Skeletal muscle tissue (tissue), 4 donors: ENCODE results near the gene MRFAP1. TPM values are rescaled to one million over a fixed set of nuclear protein-coding genes. Genes with fewer than 3 reads are reported as not detected.

ENCODE experiments used
- H3K27ac ChIP-seq: one replicate; pipeline ENCODE4 v1.7.0; 2013; ENCODE audit warnings: mild to moderate bottlenecking, low read depth, low read length, inconsistent platforms
- H3K27me3 ChIP-seq, 3 donors: one replicate each; pipeline ENCODE4 v1.7.0; 2013; ENCODE audit warnings: low read length in 3 of 3; ENCODE audit not compliant: control insufficient read depth in 3 of 3, insufficient read depth in 3 of 3
- H3K36me3 ChIP-seq, 3 donors: one replicate each; pipeline ENCODE4 v1.7.0; 2013; ENCODE audit warnings: low read length in 3 of 3; ENCODE audit not compliant: control insufficient read depth in 3 of 3, insufficient read depth in 3 of 3
- H3K4me1 ChIP-seq, 3 donors: one replicate each; pipeline ENCODE4 v1.7.0; 2013; ENCODE audit warnings: low read length in 3 of 3, mild to moderate bottlenecking in 3 of 3; ENCODE audit not compliant: control insufficient read depth in 3 of 3, insufficient read depth in 3 of 3
- H3K4me3 ChIP-seq, 3 donors: one replicate each; pipeline ENCODE4 v1.7.0; 2013; ENCODE audit warnings: low read length in 3 of 3
- H3K9ac ChIP-seq, 3 donors: one replicate each; pipeline ENCODE4 v1.7.0; 2013; ENCODE audit warnings: low read length in 3 of 3, mild to moderate bottlenecking in 3 of 3, moderate library complexity in 2 of 3, low read depth in 1 of 3
- H3K9me3 ChIP-seq, 3 donors: one replicate each; pipeline ENCODE4 v1.7.0; 2013; ENCODE audit warnings: low read length in 3 of 3; ENCODE audit not compliant: control insufficient read depth in 3 of 3
- total RNA-seq: library from RNA; depleted of rRNA; stranded (reverse); fragments of >200 nt; gene quantifications from one replicate; pipeline ENCODE4 v1.2.3, GENCODE V29; 2014
- donor health status: Osteomylitis.

MRFAP1 gene
- total RNA-seq, 1 donor from 2014 or later: 83.0 TPM

GRCh38 chr4:6687947-6688878 is 47.7 kb downstream of the MRFAP1 start:
- no peaks in the 10 kb centered on the region for H3K9me3 ChIP-seq
- H3K9ac ChIP-seq: no peak overlapping the region
- no peaks in the 10 kb centered on the region for H3K36me3 ChIP-seq
- no peaks in the 10 kb centered on the region for H3K27me3 ChIP-seq
- no peak overlapping the region for H3K4me3 ChIP-seq
- H3K4me1 ChIP-seq: peaks cover 0 to 7% (median 0%) of the 10 kb centered on the region in 3 donors
- peak overlapping the region; percentile 19 for H3K27ac ChIP-seq

DNA sequence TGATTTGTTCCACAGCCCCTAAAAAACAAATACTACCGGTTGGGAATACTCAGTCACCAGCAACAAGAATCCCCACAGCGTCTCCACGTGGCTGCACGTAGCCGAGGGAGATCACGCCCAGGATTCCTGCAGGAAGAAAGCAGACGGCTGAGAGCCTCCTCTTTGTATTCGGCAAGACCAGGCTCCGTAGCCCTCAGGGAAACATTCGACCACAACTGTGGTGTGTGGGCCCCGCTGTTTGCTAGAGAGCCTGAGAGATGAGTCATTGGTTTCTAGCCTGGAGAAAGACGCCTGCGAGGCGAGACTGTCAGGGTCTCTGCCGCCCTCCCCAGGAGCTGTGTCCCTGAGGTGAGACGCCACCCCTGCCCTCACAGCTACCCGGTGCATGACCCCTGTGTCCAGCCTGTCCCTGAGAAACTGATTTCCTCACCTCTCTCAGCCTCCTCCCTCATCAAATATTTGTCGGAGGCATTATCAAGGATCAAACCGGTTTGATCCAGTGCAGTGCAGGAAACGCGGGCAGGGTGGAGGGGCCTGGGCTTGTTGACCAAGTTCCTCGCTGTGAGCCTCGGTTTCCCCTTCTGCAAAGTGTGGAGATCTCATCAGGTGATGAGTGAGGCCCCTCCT is 48.5 kb downstream of the MRFAP1 start:
- peaks cover 0 to 15% (median 2%) of the 10 kb centered on the region in 3 donors for H3K4me1 ChIP-seq
- no peak overlapping the region for H3K4me3 ChIP-seq
- H3K27me3 ChIP-seq: no peaks in the 10 kb centered on the region
- no peaks in the 10 kb centered on the region for H3K36me3 ChIP-seq
- no peaks in the 10 kb centered on the region for H3K9me3 ChIP-seq
- peak overlapping the region; percentile 19 for H3K27ac ChIP-seq
- no peak overlapping the region for H3K9ac ChIP-seq

DNA sequence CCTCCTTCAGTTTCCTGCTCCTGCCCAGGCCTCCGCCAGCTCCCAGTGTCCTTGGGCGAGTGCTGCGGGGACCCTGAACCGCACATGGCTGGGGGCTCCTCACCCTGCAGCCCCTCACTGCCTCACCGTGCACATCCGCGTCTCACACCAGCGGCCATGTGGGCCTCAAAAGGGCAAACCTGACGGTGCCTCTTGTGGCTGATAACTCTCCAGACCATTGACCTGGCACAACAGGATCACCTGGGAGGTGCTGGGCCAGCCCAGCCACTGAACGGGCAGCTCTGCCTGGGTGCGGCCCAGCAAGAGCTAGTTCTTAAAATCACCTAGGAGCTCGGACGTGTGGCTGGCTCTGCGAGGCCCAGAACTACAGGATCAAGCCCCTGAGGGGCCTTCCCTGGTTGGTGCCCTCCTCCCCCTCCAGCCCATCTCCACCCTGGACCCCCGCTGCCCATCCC is 49.0 kb downstream of the MRFAP1 start:
- H3K9me3 ChIP-seq: no peaks in the 10 kb centered on the region
- H3K36me3 ChIP-seq: no peaks in the 10 kb centered on the region
- peaks cover 3 to 20% (median 7%) of the 10 kb centered on the region in 3 donors for H3K4me1 ChIP-seq
- no peaks in the 10 kb centered on the region for H3K27me3 ChIP-seq
- no peak overlapping the region for H3K9ac ChIP-seq
- no peak overlapping the region for H3K27ac ChIP-seq
- no peak overlapping the region for H3K4me3 ChIP-seq

Other genes with a start within 250 kb of the MRFAP1 start
- gene PPP2R2C, start 168.1 kb upstream of the MRFAP1 start, total RNA-seq: not detected
- 4.2 TPM for gene MAN2B2, start 65.5 kb upstream of the MRFAP1 start, total RNA-seq
- gene S100P, start 53.2 kb downstream of the MRFAP1 start, total RNA-seq: 0.52 TPM
- gene MRFAP1L1, start 69.2 kb downstream of the MRFAP1 start, total RNA-seq: 32.9 TPM
- 6.3 TPM for gene BLOC1S4, start 75.5 kb downstream of the MRFAP1 start, total RNA-seq
- 12.5 TPM for gene KIAA0232, start 142.0 kb downstream of the MRFAP1 start, total RNA-seq